Esophagus muscularis mucosa (tissue), 4 donors: ENCODE results near the gene SPIN1. TPM values are rescaled to one million over a fixed set of nuclear protein-coding genes. Genes with fewer than 3 reads are reported as not detected.

Experiments
- DNase-seq: peaks from one replicate; pipeline ENCODE4 v3.0.0-alpha.2; 2017; ENCODE audit errors: extremely low spot score
- H3K27ac ChIP-seq, 4 donors: fragments of 200-600 bp; sonication (generic); replicated peaks in 1 of 4; 1 replicate in 3 of 4; 2 replicates in 1 of 4; pipeline ENCODE4 v1.5.1; 2016 to 2019; ENCODE audit warnings: mild to moderate bottlenecking in 1 of 4
- H3K27me3 ChIP-seq, 4 donors: fragments of 200-600 bp; sonication (generic); one replicate each; pipeline versions ENCODE4 v1.5.1 to v1.6.0; 2016 to 2019
- H3K36me3 ChIP-seq, 4 donors: fragments of 200-600 bp; sonication (generic); one replicate each; pipeline ENCODE4 v1.5.1; 2016 to 2019
- H3K4me1 ChIP-seq, 4 donors: fragments of 200-600 bp; sonication (generic); one replicate each; pipeline ENCODE4 v1.5.1; 2016 to 2019
- H3K4me3 ChIP-seq, 4 donors: fragments of 200-600 bp; sonication (generic); 1 replicate in 2 of 4; 2 replicates in 2 of 4; pipeline ENCODE4 v1.5.1; 2016 to 2019; ENCODE audit warnings: mild to moderate bottlenecking in 4 of 4, moderate library complexity in 1 of 4
- H3K9me3 ChIP-seq, 4 donors: fragments of 200-600 bp; sonication (generic); 1 replicate in 3 of 4; 2 replicates in 1 of 4; pipeline ENCODE4 v1.5.1; 2016 to 2019
- CTCF ChIP-seq, 3 experiments: fragments of 200-600 bp in 2 of 3; fragments of 450-650 bp in 1 of 3; sonication (generic) in 2 of 3; IDR thresholded peaks; one replicate each; pipeline ENCODE4 v1.5.1; 2017 to 2019; ENCODE audit warnings: antibody characterized with exemption in 3 of 3, mild to moderate bottlenecking in 2 of 3, moderate library complexity in 1 of 3
- EP300 ChIP-seq: sonication (generic); formaldehyde crosslinking; IDR thresholded peaks from one replicate; pipeline ENCODE4 v1.6.1; 2017; ENCODE audit warnings: antibody characterized with exemption
- POLR2A ChIP-seq: fragments of 450-650 bp; IDR thresholded peaks from one replicate; pipeline ENCODE4 v1.6.1; 2017; ENCODE audit warnings: antibody characterized with exemption, moderate library complexity, mild to moderate bottlenecking, low read depth
- POLR2AphosphoS5 ChIP-seq, 2 donors: sonication (generic); formaldehyde crosslinking; IDR thresholded peaks; one replicate each; pipeline ENCODE4 v1.6.1; 2017; ENCODE audit warnings: antibody characterized with exemption in 2 of 2
- WGBS: methylation state at CpG from one replicate; pipeline ENCODE4 v1.1.5; 2018; 5-methylcytosine and 5-hydroxymethylcytosine counted together
- intact Hi-C: fragments of 100-400 bp; cut with DNase I; formaldehyde crosslinking; loops from one replicate; pipeline ENCODE4 v1.15.1; 2023
- total RNA-seq, 4 donors: library from RNA; depleted of rRNA; stranded (reverse); fragments of >200 nt; gene quantifications; one replicate each; pipeline versions ENCODE4 v1.1.0 to v1.2.1, GENCODE V29; 2016

Gene SPIN1
- total RNA-seq, 4 donors from 2014 or later, result 68.5 to 100 (median 81.5) TPM

- no peak overlapping the region for H3K4me3 ChIP-seq
- no peak for DNase-seq
- H3K4me1 ChIP-seq, result peaks cover 19 to 82% (median 73%) of the 10 kb centered on the region in 4 donors
- H3K36me3 ChIP-seq, result no peaks in the 10 kb centered on the region
- WGBS, result 84% methylated on average over 5 of the region's 5 CpGs
- intact Hi-C loops, result no loop called here
- H3K27ac ChIP-seq, result peak overlapping the region in 1 of 4 donors; percentile 42
- H3K9me3 ChIP-seq, result no peaks in the 10 kb centered on the region
- TF ChIP-seq POLR2AphosphoS5 (IDR thresholded peaks at IDR 0.05) (no peak), POLR2A (no peak), EP300 (no peak), CTCF (IDR thresholded peaks at IDR 0.05) (no peak)
- no peaks in the 10 kb centered on the region for H3K27me3 ChIP-seq
Observed at GRCh38 chr9:88398016-88398415, 9.8 kb downstream of the SPIN1 start.

- no peaks in the 10 kb centered on the region for H3K27me3 ChIP-seq
- intact Hi-C loops, result no loop called here
- H3K4me3 ChIP-seq, result no peak overlapping the region
- TF ChIP-seq POLR2A, result no peak
- no peak for TF ChIP-seq EP300
- no peak for TF ChIP-seq CTCF (IDR thresholded peaks at IDR 0.05)
- no peak for TF ChIP-seq POLR2AphosphoS5 (IDR thresholded peaks at IDR 0.05)
- H3K36me3 ChIP-seq, result no peaks in the 10 kb centered on the region
- no peak for DNase-seq
- peaks cover 19 to 95% (median 70%) of the 10 kb centered on the region in 4 donors for H3K4me1 ChIP-seq
- WGBS, result 42% methylated on average over 3 of the region's 3 CpGs
- no peak overlapping the region for H3K27ac ChIP-seq
- no peaks in the 10 kb centered on the region for H3K9me3 ChIP-seq
Observed at GRCh38 chr9:88399966-88400365, 11.7 kb downstream of the SPIN1 start.

GRCh38 chr9:88403340-88403739, 15.1 kb downstream of the SPIN1 start:
- no peaks in the 10 kb centered on the region for H3K27me3 ChIP-seq
- no peak overlapping the region for H3K4me3 ChIP-seq
- no peaks in the 10 kb centered on the region for H3K9me3 ChIP-seq
- H3K27ac ChIP-seq, result no peak overlapping the region
- TF ChIP-seq POLR2A, result no peak
- no peak for TF ChIP-seq EP300
- no peak for TF ChIP-seq POLR2AphosphoS5 (IDR thresholded peaks at IDR 0.05)
- no peak for TF ChIP-seq CTCF (IDR thresholded peaks at IDR 0.05)
- H3K36me3 ChIP-seq, result no peaks in the 10 kb centered on the region
- intact Hi-C loops, result no loop called here
- no peak for DNase-seq
- 95% methylated on average over 4 of the region's 4 CpGs for WGBS
- peaks cover 7 to 77% (median 46%) of the 10 kb centered on the region in 4 donors for H3K4me1 ChIP-seq

- no peak overlapping the region for H3K4me3 ChIP-seq
- no peaks in the 10 kb centered on the region for H3K36me3 ChIP-seq
- intact Hi-C loops, result no loop called here
- no peak for DNase-seq
- over 99% methylated on average over 7 of the region's 7 CpGs for WGBS
- no peak overlapping the region for H3K27ac ChIP-seq
- TF ChIP-seq CTCF (IDR thresholded peaks at IDR 0.05) (no peak), EP300 (no peak), POLR2AphosphoS5 (IDR thresholded peaks at IDR 0.05) (no peak), POLR2A (no peak)
- H3K4me1 ChIP-seq, result peaks cover 0 to 50% (median 24%) of the 10 kb centered on the region in 4 donors
- no peaks in the 10 kb centered on the region for H3K27me3 ChIP-seq
- H3K9me3 ChIP-seq, result no peaks in the 10 kb centered on the region
Observed at GRCh38 chr9:88406051-88406450, 17.8 kb downstream of the SPIN1 start.

GRCh38 chr9:88411471-88411870, 23.2 kb downstream of the SPIN1 start:
- Histone ChIP-seq H3K4me1 (peaks cover 0 to 1% (median 0%) of the 10 kb centered on the region in 4 donors), H3K36me3 (peaks cover 0 to 11% (median under 1%) of the 10 kb centered on the region in 4 donors), H3K27ac (no peak overlapping the region), H3K27me3 (no peaks in the 10 kb centered on the region), H3K4me3 (no peak overlapping the region), H3K9me3 (peaks cover 0 to 16% (median 11%) of the 10 kb centered on the region in 4 donors)
- WGBS, result 94% methylated on average over 4 of the region's 4 CpGs
- no peak for DNase-seq
- intact Hi-C loops, result no loop called here
- TF ChIP-seq POLR2A (no peak), EP300 (no peak), CTCF (IDR thresholded peaks at IDR 0.05) (no peak), POLR2AphosphoS5 (IDR thresholded peaks at IDR 0.05) (no peak)
